Panc1 (cell line): ENCODE data around the gene ARRDC5. TPM values are rescaled to one million over a fixed set of nuclear protein-coding genes. Genes with fewer than 3 reads are reported as not detected.

Experiments
- ATAC-seq: fragments of 200-7000 bp; cut with Tn5 transposase; 2 replicates; pipeline ENCODE4 v1.9.1; 2020; ENCODE audit warnings: mild to moderate bottlenecking, moderate library complexity
- BruUV-seq: library from RNA; stranded (reverse); fragments of 400-500 nt; replicated peaks from 2 replicates; lab custom pipeline; 2021; lab: Mats Ljungman, UMichigan
- CTCF ChIA-PET: fragments of 300-600 bp; sonication (Branson Sonifier 250); formaldehyde crosslinking; loops from one replicate; lab custom pipeline; 2022; ENCODE audit warnings: antibody characterized with exemption; lab: Charles Lee
- POLR2A ChIA-PET: fragments of 300-600 bp; sonication (Branson Sonifier 250); formaldehyde crosslinking; loops from one replicate; lab custom pipeline; 2022; ENCODE audit warnings: antibody characterized with exemption; lab: Charles Lee
- DNase-seq: peaks from one replicate; pipeline ENCODE4 v3.0.0-alpha.2; 2010; ENCODE audit warnings: low read depth, low spot score
- H3K27ac ChIP-seq: 2 replicates; pipeline ENCODE4 v1.5.1; 2011; ENCODE audit warnings: mild to moderate bottlenecking, low read length, inconsistent platforms
- H3K27me3 ChIP-seq: fragments of 200-500 bp; sonication (Bioruptor generic); 2 replicates; pipeline ENCODE4 v1.6.0; 2014; ENCODE audit warnings: low read length, inconsistent platforms; ENCODE audit not compliant: control insufficient read depth, insufficient read depth
- H3K36me3 ChIP-seq: fragments of 200-500 bp; sonication (Bioruptor generic); 2 replicates; pipeline ENCODE4 v1.5.1; 2014; ENCODE audit warnings: inconsistent platforms, mild to moderate bottlenecking, low read length, moderate library complexity; ENCODE audit not compliant: control insufficient read depth, insufficient read depth
- H3K4me1 ChIP-seq: 2 replicates; pipeline ENCODE4 v1.5.1; 2011; ENCODE audit warnings: inconsistent platforms, mild to moderate bottlenecking, low read length, moderate library complexity; ENCODE audit not compliant: control insufficient read depth, insufficient read depth
- H3K4me3 ChIP-seq, 2 experiments: 2 replicates each; pipeline ENCODE4 v1.5.1; 2011 to 2012; ENCODE audit warnings: low read depth in 2 of 2, low read length in 2 of 2, mild to moderate bottlenecking in 2 of 2, inconsistent platforms in 1 of 2, moderate library complexity in 1 of 2
- H3K9me3 ChIP-seq: fragments of 200-500 bp; sonication (Bioruptor generic); 2 replicates; pipeline ENCODE4 v1.5.1; 2014; ENCODE audit warnings: low read depth, mild to moderate bottlenecking, inconsistent platforms, low read length, moderate library complexity; ENCODE audit not compliant: control insufficient read depth, insufficient read depth
- POLR2AphosphoS5 ChIP-seq: IDR thresholded peaks from 2 replicates; pipeline ENCODE4 v1.6.1; 2012; ENCODE audit warnings: mild to moderate bottlenecking, low read depth, low read length, moderate library complexity
- SIN3A ChIP-seq: IDR thresholded peaks from 2 replicates; pipeline ENCODE4 v1.6.1; 2012; ENCODE audit warnings: low read depth, mild to moderate bottlenecking, low read length, moderate library complexity, borderline replicate concordance; ENCODE audit not compliant: insufficient read depth
- TCF7L2 ChIP-seq: IDR thresholded peaks from 2 replicates; pipeline ENCODE4 v1.6.1; 2011; ENCODE audit warnings: mild to moderate bottlenecking, low read depth, low read length, inconsistent platforms
- in situ Hi-C: cut with HindIII; loops from 2 replicates; pipeline ENCODE4 v1.10.0; 2016; ENCODE audit warnings: low sequenced_read_pairs, low pct_unique_long_range_greater_than_20kb
- intact Hi-C: fragments of 100-400 bp; cut with micrococcal nuclease; formaldehyde crosslinking; loops from one replicate; pipeline ENCODE4 v1.10.0; 2022; ENCODE audit not compliant: unreplicated experiment
- total RNA-seq: library from RNA; stranded (reverse); gene quantifications from one replicate; pipeline ENCODE4 v1.2.1, GENCODE V29; 2021; ENCODE audit not compliant: unreplicated experiment
- TF ChIP-seq, protein P1 (sequence below): fragments of 450-650 bp; IDR thresholded peaks from 2 replicates; pipeline ENCODE4 v1.5.1; 2017; ENCODE audit warnings: mild to moderate bottlenecking
- TF ChIP-seq, protein P2 (sequence below), 2 experiments: IDR thresholded peaks; 2 replicates each; pipeline ENCODE4 v1.6.1; 2011 to 2012; ENCODE audit warnings: low read depth in 2 of 2, control low read depth in 1 of 2, low read length in 1 of 2, mild to moderate bottlenecking in 1 of 2, moderate library complexity in 1 of 2; ENCODE audit not compliant: insufficient read depth in 1 of 2

The ARRDC5 gene
- total RNA-seq, 1 experiment from 2014 or later, result not detected

GRCh38 chr19:4909156-4909896 lies 6.6 kb upstream of the ARRDC5 start, which contains the start of gene UHRF1:
Gene UHRF1 (plus strand): TSS chr19:4909501. CDS start chr19:4910886, 1,385 bp downstream.
- BruUV-seq, result no TSS peak
- CTCF ChIA-PET, result no interaction called here
- ATAC-seq (peak; percentile 65), DNase-seq (no peak)
- POLR2A ChIA-PET, result no interaction called here
- H3K4me1 ChIP-seq, result peaks cover 20% of the 10 kb centered on the region
- in situ Hi-C loops (no loop called here), intact Hi-C loops (no loop called here)
- H3K27ac ChIP-seq, result peak within 1 kb of the TSS; percentile 93
- TF ChIP-seq, protein P1, sequence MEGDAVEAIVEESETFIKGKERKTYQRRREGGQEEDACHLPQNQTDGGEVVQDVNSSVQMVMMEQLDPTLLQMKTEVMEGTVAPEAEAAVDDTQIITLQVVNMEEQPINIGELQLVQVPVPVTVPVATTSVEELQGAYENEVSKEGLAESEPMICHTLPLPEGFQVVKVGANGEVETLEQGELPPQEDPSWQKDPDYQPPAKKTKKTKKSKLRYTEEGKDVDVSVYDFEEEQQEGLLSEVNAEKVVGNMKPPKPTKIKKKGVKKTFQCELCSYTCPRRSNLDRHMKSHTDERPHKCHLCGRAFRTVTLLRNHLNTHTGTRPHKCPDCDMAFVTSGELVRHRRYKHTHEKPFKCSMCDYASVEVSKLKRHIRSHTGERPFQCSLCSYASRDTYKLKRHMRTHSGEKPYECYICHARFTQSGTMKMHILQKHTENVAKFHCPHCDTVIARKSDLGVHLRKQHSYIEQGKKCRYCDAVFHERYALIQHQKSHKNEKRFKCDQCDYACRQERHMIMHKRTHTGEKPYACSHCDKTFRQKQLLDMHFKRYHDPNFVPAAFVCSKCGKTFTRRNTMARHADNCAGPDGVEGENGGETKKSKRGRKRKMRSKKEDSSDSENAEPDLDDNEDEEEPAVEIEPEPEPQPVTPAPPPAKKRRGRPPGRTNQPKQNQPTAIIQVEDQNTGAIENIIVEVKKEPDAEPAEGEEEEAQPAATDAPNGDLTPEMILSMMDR, result no peak
- 0 out of 2 replicates have a peak, but pooled peaks have one; percentile 24 for TF ChIP-seq POLR2AphosphoS5
- peaks cover 1% of the 10 kb centered on the region; the same call in 1 of the 2 replicates for H3K36me3 ChIP-seq
- H3K27me3 ChIP-seq, result no peaks in the 10 kb centered on the region
- peak within 1 kb of the TSS; percentile 55 to 61 for H3K4me3 ChIP-seq
- H3K9me3 ChIP-seq, result no peaks in the 10 kb centered on the region

GRCh38 chr19:4908781-4909155 lies 6.1 kb upstream of the ARRDC5 start:
- POLR2A ChIA-PET, result no interaction called here
- BruUV-seq, result no TSS peak

More at GRCh38 chr19:4908781-4909155, 6.1 kb upstream of the ARRDC5 start:
- in situ Hi-C loops, result no loop called here
- ATAC-seq (no peak), DNase-seq (no peak)
- CTCF ChIA-PET, result no interaction called here
- intact Hi-C loops, result no loop called here
- no peak for TF ChIP-seq SIN3A
- TF ChIP-seq POLR2AphosphoS5, result no peak
- TF ChIP-seq, protein P1, result no peak
- TF ChIP-seq TCF7L2, result no peak
- TF ChIP-seq, protein P2, sequence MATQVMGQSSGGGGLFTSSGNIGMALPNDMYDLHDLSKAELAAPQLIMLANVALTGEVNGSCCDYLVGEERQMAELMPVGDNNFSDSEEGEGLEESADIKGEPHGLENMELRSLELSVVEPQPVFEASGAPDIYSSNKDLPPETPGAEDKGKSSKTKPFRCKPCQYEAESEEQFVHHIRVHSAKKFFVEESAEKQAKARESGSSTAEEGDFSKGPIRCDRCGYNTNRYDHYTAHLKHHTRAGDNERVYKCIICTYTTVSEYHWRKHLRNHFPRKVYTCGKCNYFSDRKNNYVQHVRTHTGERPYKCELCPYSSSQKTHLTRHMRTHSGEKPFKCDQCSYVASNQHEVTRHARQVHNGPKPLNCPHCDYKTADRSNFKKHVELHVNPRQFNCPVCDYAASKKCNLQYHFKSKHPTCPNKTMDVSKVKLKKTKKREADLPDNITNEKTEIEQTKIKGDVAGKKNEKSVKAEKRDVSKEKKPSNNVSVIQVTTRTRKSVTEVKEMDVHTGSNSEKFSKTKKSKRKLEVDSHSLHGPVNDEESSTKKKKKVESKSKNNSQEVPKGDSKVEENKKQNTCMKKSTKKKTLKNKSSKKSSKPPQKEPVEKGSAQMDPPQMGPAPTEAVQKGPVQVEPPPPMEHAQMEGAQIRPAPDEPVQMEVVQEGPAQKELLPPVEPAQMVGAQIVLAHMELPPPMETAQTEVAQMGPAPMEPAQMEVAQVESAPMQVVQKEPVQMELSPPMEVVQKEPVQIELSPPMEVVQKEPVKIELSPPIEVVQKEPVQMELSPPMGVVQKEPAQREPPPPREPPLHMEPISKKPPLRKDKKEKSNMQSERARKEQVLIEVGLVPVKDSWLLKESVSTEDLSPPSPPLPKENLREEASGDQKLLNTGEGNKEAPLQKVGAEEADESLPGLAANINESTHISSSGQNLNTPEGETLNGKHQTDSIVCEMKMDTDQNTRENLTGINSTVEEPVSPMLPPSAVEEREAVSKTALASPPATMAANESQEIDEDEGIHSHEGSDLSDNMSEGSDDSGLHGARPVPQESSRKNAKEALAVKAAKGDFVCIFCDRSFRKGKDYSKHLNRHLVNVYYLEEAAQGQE (IDR thresholded peaks at IDR 0.05; ENCODE audit: insufficient read depth in 1 of 2, low read depth in 2 of 2, low read length in 1 of 2), result no peak
- Histone ChIP-seq H3K36me3 (no peaks in the 10 kb centered on the region; the same call in 1 of the 2 replicates), H3K9me3 (no peaks in the 10 kb centered on the region), H3K4me3 (peak overlapping the region in 1 of 2 experiments; percentile 55; a peak in 2 of 4 replicates), H3K27ac (peak overlapping the region; percentile 44; the same call in 1 of the 2 replicates), H3K27me3 (no peaks in the 10 kb centered on the region), H3K4me1 (peaks cover 19% of the 10 kb centered on the region)
